SJSA1 (cell line): ENCODE measurements around the gene SPATA13. TPM values are rescaled to one million over a fixed set of nuclear protein-coding genes. Genes with fewer than 3 reads are reported as not detected.

ENCODE experiments used
- DNase-seq, 2 experiments: peaks; one replicate each; pipeline ENCODE4 v3.0.0-alpha.2; 2015 to 2020; ENCODE audit warnings: low spot score in 2 of 2, low read depth in 1 of 2
- H3K27ac ChIP-seq: fragments of 250-450 bp; sonication (Bioruptor Pico); 2 replicates; pipeline ENCODE4 v1.5.1; 2020; ENCODE audit warnings: mild to moderate bottlenecking, moderate library complexity
- H3K27me3 ChIP-seq: fragments of 250-450 bp; sonication (Bioruptor Pico); replicated peaks from 2 replicates; pipeline ENCODE4 v1.5.1; 2020; ENCODE audit warnings: mild to moderate bottlenecking, moderate library complexity
- H3K36me3 ChIP-seq: fragments of 250-450 bp; sonication (Bioruptor Pico); 2 replicates; pipeline ENCODE4 v1.5.1; 2020; ENCODE audit warnings: mild to moderate bottlenecking
- H3K4me1 ChIP-seq: fragments of 250-450 bp; sonication (Bioruptor Pico); replicated peaks from 2 replicates; pipeline ENCODE4 v1.6.1; 2021; ENCODE audit warnings: mild to moderate bottlenecking
- H3K4me3 ChIP-seq: fragments of 250-450 bp; sonication (Bioruptor Pico); 2 replicates; pipeline ENCODE4 v1.5.1; 2020; ENCODE audit warnings: mild to moderate bottlenecking
- H3K9me3 ChIP-seq: fragments of 250-450 bp; sonication (Bioruptor Pico); replicated peaks from 2 replicates; pipeline ENCODE4 v1.5.1; 2020; ENCODE audit warnings: mild to moderate bottlenecking
- total RNA-seq: library from RNA; depleted of rRNA; stranded (reverse); fragments of >200 nt; shearing (Covaris generic); gene quantifications from 2 replicates; pipeline ENCODE4 v1.2.3, GENCODE V29; 2014

The SPATA13 gene
- total RNA-seq, 1 experiment from 2014 or later: 14.8 TPM

DNA sequence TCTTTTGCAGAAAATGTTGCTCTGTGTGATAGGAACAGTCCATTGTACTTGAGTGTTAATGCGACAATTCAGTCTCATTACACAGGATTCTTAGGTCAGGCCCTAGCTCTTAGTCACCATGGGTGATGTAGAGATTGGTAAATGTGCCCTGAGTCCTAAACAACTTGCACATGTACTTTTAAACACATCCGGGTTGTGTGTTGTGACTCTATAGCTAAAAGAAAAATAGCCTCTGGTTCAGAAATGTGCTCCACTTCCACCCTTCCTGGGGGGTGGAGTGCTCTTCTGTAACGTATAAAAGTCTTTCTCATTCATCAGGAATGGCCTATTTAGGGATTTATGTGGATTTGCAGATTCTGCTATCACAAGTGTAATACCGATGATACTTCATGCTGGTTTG, 5.2 kb downstream of the SPATA13 start:
- Histone ChIP-seq H3K4me3 (no peak overlapping the region), H3K4me1 (peaks cover 44% of the 10 kb centered on the region), H3K9me3 (no peaks in the 10 kb centered on the region), H3K36me3 (peaks cover 40% of the 10 kb centered on the region), H3K27ac (no peak overlapping the region), H3K27me3 (no peaks in the 10 kb centered on the region)
- no peak for DNase-seq

DNA sequence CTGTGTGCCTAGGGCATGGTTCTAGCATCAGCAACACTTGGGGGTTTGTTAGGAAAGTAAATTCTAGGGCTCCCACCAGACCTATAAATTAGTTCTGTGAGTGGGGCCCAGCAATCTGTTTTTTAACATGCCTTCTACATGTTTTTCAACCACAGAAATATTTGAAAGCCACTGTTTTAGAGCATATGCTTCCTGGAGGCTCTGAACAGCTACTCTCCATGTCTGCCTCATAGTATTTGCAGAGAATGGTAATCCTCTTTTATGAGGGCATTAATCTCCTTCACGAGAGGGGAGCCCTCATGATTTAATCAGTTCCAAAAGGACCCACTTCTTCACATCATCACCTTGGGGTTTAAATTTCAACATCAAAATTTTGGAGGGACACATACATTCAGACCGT, 6.0 kb downstream of the SPATA13 start:
- H3K4me1 ChIP-seq: peaks cover 40% of the 10 kb centered on the region
- no peak for DNase-seq
- H3K9me3 ChIP-seq: no peaks in the 10 kb centered on the region
- H3K27me3 ChIP-seq: no peaks in the 10 kb centered on the region
- H3K4me3 ChIP-seq: no peak overlapping the region
- no peak overlapping the region for H3K27ac ChIP-seq
- H3K36me3 ChIP-seq: peaks cover 38% of the 10 kb centered on the region

DNA sequence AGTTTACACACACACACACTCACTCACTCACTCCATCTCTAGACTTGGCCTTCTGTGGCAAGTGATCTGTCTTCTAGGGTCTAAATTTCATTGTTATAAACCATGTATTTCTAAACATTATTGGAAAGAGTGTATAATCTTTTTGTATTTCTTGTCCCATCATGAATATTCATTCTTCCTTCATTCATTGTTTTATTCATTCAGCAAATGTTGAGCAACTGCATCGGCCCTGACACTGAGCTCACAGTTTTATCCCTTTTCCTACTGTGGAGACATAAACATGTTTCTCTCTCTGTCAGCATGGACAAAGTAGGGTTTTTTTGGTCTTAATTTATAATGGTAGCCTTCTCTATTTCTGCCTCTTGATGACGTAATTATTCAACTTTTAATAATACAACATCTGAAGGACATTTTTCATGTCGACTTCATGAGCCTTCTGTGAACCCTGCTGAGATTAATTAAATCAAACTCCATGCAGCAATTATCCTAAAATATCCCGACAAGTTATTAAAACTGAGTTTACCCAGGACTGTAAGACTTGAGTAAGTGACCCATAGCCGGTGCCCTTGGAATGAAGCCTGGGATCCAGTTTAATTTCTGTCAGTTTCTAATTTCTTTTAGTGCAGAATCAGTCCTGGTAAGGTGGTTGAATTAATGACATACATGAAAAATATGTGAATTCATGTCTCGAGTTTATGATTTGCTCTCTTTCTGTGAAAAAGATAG, 7.3 kb downstream of the SPATA13 start:
- DNase-seq: no peak
- H3K4me1 ChIP-seq: peaks cover 29% of the 10 kb centered on the region
- no peak overlapping the region for H3K4me3 ChIP-seq
- H3K27ac ChIP-seq: peak overlapping the region; percentile 22; the same call in 1 of the 2 replicates
- H3K9me3 ChIP-seq: no peaks in the 10 kb centered on the region
- peaks cover 36% of the 10 kb centered on the region for H3K36me3 ChIP-seq
- no peaks in the 10 kb centered on the region for H3K27me3 ChIP-seq

DNA sequence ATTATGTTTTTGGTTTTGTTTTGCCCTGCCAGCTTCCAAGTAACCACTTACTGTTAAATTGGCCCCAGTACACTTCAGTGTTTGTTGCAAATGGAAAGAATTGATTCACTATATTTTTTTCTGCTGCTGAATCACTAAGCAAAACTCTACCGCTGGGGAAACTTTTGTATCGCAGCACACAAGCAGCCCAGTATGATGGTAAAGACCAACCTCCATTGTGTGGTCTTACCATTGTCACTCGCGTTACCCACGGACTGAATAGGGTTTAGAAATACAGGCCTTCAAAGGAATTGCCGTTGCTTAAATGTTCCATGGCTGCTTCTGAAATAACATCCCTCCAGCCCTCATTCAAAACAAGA, 7.9 kb downstream of the SPATA13 start:
- Histone ChIP-seq H3K9me3 (no peaks in the 10 kb centered on the region), H3K36me3 (peaks cover 36% of the 10 kb centered on the region), H3K27me3 (no peaks in the 10 kb centered on the region), H3K27ac (peak overlapping the region; percentile 22; the same call in 1 of the 2 replicates), H3K4me3 (no peak overlapping the region), H3K4me1 (peaks cover 29% of the 10 kb centered on the region)
- DNase-seq: no peak

DNA sequence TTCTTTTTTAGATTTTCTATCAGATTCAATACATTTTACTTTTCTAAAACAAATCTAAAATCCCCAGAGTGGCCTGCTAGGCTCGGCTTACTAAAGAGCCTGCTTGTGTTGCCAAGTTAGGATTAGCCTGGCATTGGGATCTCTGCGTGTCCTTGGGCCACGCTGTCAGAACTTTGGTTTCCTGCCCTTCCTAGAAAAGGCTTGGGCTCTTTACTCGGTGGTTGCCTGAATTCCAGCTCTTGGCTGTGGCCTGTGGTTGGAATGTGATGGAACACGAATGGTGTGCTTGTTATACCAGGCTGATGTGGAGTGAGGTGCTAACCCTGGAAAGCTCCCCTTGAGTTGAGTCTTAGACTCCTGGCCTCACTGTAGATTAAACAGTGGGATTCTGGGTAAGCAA, 8.5 kb downstream of the SPATA13 start:
- peak overlapping the region; percentile 22; the same call in 1 of the 2 replicates for H3K27ac ChIP-seq
- H3K36me3 ChIP-seq: peaks cover 36% of the 10 kb centered on the region
- no peak for DNase-seq
- no peaks in the 10 kb centered on the region for H3K9me3 ChIP-seq
- no peak overlapping the region for H3K4me3 ChIP-seq
- no peaks in the 10 kb centered on the region for H3K27me3 ChIP-seq
- peaks cover 29% of the 10 kb centered on the region for H3K4me1 ChIP-seq

DNA sequence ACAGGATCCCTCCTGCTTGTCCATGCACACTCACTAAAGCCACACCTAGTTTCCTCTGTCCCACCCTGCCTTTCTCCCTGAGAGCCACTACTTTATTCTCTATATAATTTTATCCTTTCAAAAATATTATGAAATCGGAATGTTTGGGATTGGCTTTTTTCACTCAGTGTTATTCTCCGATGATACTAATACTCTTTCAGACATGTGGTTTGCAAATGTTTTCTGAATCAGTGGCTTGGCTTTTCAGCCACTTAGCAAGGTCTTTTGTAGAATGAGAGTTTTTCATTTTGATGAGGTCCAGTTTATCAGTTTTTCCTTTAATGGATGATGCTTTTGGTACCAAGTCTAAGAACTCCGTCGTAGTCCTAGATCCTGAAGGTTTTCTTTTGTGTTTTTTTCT, 11.6 kb downstream of the SPATA13 start:
- H3K4me1 ChIP-seq: peaks cover 11% of the 10 kb centered on the region
- no peak overlapping the region for H3K4me3 ChIP-seq
- H3K36me3 ChIP-seq: peaks cover 19% of the 10 kb centered on the region; the same call in 1 of the 2 replicates
- H3K9me3 ChIP-seq: no peaks in the 10 kb centered on the region
- H3K27me3 ChIP-seq: no peaks in the 10 kb centered on the region
- no peak overlapping the region for H3K27ac ChIP-seq
- DNase-seq: no peak

DNA sequence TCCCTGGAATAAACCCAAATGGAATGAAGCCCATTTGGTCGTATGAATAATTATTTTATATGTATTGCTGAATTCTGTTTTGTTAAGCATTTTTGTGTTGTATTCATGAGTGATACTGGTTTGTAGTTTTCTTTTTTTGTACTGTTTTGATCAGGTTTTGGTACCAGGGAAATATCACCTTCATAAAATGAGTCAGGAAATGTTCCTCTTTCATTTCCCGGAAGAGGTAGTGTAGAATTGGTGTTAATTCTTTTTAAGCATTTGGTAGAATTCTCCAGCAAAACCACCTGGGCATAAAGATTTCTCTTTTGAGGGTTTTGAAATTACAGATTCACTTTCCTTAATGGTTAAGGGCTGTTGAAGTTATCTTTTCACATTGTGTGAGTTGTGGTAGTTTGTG, 13.3 kb downstream of the SPATA13 start:
- no peaks in the 10 kb centered on the region for H3K9me3 ChIP-seq
- H3K4me1 ChIP-seq: peaks cover 4% of the 10 kb centered on the region
- H3K4me3 ChIP-seq: no peak overlapping the region
- DNase-seq: no peak
- no peak overlapping the region for H3K27ac ChIP-seq
- no peaks in the 10 kb centered on the region for H3K27me3 ChIP-seq
- H3K36me3 ChIP-seq: peaks cover 11% of the 10 kb centered on the region; the same call in 1 of the 2 replicates

DNA sequence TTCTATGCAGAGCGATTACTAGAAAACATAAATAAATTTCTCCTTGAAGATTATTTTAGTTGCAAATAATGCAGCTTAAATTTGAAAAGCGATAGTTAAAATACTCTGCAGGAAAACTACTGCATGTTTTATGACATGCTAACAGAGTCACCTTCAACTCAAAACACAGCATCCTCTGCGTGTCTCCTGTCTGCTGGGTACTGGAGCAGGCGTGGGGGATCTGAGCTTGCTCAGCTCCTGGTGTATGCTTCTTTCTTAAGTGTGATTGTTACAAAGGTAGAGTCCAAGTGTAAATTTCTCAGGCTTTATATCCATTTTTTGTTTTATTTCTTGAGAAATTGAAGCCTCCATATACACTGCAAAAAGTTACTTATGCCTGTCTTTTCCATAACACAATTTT, 15.3 kb downstream of the SPATA13 start:
- Histone ChIP-seq H3K9me3 (no peaks in the 10 kb centered on the region), H3K4me1 (peaks cover 5% of the 10 kb centered on the region), H3K27ac (no peak overlapping the region), H3K4me3 (no peak overlapping the region), H3K27me3 (no peaks in the 10 kb centered on the region), H3K36me3 (peaks cover 4% of the 10 kb centered on the region; the same call in 1 of the 2 replicates)
- DNase-seq: no peak

DNA sequence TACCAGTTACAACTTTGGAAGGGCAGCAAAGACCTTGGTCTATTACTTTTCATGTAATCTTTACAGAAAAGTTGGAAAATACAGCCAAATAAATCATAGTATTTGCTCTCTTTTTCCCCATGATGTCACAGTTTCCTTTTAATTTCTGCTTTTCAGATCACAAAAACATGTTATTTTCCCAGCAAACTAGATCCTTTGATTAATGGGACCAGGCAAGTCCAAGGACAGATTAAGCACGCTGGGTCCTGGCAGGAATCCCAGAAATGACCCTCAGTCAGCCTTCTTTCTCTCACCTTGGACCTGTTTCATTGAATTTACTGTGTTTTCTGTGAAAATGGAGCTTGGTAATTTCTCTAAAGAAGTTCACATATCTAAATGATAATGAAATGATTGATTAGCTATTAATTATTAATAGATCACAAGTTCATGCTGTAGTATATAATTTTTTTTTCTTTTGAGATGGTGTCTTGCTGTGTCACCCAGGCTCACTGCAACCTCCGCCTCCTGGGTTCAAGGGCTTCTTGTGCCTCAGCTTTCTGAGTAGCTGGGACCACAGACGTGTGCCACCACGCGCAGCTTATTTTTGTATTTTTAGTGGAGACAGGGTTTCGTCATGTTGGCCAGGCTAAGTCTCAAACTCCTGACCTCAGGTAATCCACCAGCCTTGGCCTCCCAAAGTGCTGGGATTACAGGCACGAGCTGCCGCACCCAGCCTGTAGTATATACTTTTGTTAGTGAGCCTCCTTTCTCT, 16.0 kb downstream of the SPATA13 start:
- H3K27me3 ChIP-seq: no peaks in the 10 kb centered on the region
- DNase-seq: no peak
- H3K9me3 ChIP-seq: no peaks in the 10 kb centered on the region
- H3K4me1 ChIP-seq: peaks cover 9% of the 10 kb centered on the region
- H3K36me3 ChIP-seq: no peaks in the 10 kb centered on the region
- no peak overlapping the region for H3K4me3 ChIP-seq
- H3K27ac ChIP-seq: no peak overlapping the region

DNA sequence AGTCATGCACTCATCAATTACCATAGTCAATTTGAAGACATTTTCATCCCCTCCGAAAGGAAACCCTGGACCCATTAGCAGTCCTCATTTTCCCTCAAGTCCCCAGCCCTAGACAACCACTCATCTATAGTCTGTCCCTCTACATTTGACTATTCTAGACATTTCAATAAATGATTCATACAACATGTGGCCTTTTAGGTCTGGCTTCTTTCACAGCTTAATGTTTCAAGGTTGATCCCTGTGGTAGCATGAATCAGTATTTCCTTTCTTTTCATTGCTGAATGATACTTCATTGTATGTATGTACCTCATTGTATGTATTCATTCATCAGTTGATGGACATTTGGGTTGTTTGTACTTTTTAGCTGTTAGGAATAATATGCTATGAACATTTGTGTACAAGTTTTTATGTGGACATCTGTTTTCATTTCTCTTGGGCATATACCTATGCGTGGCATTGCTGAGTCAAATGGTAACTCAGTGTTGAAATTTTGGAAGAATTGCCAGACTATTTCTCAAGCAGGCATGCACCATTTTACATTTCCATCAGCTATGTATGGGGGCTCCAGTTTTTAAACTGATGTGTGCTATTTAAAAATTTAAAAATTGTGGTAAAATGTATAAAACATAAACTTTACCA, 18.4 kb downstream of the SPATA13 start:
- no peak overlapping the region for H3K27ac ChIP-seq
- no peaks in the 10 kb centered on the region for H3K27me3 ChIP-seq
- no peak overlapping the region for H3K4me3 ChIP-seq
- H3K4me1 ChIP-seq: peaks cover 18% of the 10 kb centered on the region
- DNase-seq: no peak
- H3K36me3 ChIP-seq: no peaks in the 10 kb centered on the region
- no peaks in the 10 kb centered on the region for H3K9me3 ChIP-seq

DNA sequence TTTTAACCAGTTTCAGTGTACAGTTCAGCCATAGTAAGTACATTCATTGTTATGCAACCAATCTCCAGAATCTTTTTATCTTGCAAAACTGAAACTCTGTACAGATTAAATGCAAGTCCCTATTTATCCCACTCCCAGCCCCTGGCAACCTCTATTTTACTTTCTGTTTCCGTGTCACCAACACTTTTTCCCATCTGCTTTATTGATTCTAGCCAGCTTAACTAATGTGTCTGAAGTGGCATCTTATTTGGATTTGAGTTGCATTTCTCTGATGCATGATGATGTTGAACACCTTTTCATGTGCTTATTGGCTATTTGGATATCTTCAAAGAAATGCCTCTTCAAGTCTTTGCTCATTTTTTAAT, 18.9 kb downstream of the SPATA13 start:
- Histone ChIP-seq H3K27ac (no peak overlapping the region), H3K4me3 (no peak overlapping the region), H3K4me1 (peaks cover 18% of the 10 kb centered on the region), H3K27me3 (no peaks in the 10 kb centered on the region), H3K9me3 (no peaks in the 10 kb centered on the region), H3K36me3 (no peaks in the 10 kb centered on the region)
- DNase-seq: no peak

DNA sequence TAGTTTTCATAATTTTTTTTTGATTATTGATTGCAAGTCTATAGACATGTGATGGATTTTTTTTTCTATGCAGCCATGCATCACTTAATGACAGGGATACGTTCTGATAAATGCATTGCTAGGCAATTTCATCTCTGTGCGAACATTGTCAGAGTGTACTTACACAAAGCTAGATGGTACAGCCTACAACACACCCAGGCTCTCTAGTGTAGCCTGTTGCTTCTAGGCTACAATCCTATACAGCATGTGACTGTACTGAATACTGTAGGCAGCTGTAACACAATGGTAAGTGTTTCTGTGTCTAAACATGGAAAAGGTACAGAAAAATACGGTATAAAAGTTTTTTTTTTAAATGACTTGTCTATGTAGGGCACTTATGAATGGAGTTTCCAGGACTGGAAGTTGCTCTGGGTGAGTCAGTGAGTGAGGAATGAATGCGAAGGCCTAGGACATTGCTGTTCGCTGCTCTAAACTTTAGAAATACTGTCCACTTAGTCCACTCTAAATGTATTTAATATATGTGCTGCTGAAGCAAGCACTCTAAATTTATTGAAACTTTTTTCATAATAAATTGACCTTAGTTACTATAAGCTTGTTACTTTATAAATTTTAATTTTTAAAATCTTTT, 20.3 kb downstream of the SPATA13 start:
- H3K27me3 ChIP-seq: no peaks in the 10 kb centered on the region
- no peaks in the 10 kb centered on the region for H3K9me3 ChIP-seq
- peaks cover 18% of the 10 kb centered on the region for H3K4me1 ChIP-seq
- DNase-seq: peak in 1 of 2 experiments; percentile 38
- H3K36me3 ChIP-seq: no peaks in the 10 kb centered on the region
- H3K27ac ChIP-seq: peak overlapping the region; percentile 21; the same call in 1 of the 2 replicates
- H3K4me3 ChIP-seq: no peak overlapping the region

DNA sequence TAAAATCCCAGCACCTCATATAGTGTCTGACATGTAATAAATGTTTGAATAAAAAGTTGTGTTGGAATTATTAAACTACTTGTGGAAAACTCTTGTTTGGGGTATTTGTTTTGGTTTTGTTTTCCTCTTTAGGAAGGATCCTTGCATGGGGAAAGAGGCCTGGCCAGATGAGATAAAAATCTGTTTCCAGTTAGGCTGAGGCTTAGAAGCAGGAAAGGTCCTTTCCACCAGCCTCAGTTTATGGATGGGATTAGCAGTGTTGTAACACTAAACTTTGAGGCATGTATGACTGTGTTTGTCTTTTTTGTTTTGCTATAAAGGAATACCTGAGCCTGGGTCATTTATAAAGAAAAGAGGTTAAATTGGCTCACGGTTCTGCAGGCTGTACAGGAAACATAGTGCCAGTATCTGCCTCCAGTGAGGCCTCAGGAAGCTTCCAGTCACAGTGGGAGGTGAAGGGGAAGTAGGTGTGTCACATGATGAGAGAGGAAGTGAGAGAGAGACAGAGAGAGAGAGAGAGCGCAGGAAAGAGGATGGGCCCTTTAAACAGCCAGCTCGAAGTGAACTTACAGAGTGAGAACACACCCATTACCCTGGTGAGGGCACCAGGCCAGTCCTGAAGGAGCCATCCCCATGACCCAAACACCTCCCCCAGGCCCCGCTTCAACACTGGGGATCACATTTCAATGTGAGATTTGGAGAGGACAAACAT, 21.6 kb downstream of the SPATA13 start:
- Histone ChIP-seq H3K4me1 (peaks cover 18% of the 10 kb centered on the region), H3K9me3 (no peaks in the 10 kb centered on the region), H3K27me3 (no peaks in the 10 kb centered on the region), H3K27ac (no peak overlapping the region), H3K4me3 (no peak overlapping the region), H3K36me3 (no peaks in the 10 kb centered on the region)
- DNase-seq: no peak
